ENCODE data around the gene KCNK4. TPM values are rescaled to one million over a fixed set of nuclear protein-coding genes. Genes with fewer than 3 reads are reported as not detected.

The KCNK4 gene
- total RNA-seq, 8 experiments from 2014 or later: 0.25 to 0.78 (median 0.61) TPM; not detected in 3

- peak; percentile 85 to 91 (median 86) for ATAC-seq (replicated peaks in 6 of 8)
- 0 to 18% (median 0%) methylated on average over 3 to 4 of the region's 44 CpGs; no CpG with 5 or more reads in 7 of the 10 experiments for WGBS, 10 experiments
- H3K4me3 ChIP-seq: peak within 1 kb of the TSS; percentile 80 to 96 (median 88)
- peak within 1 kb of the TSS; percentile 71 to 79 for H3K27ac ChIP-seq
- in situ Hi-C loops (cut with MboI; ENCODE audit: low pct_unique_long_range_greater_than_20kb in 2 of 9, low sequenced_read_pairs in 9 of 9, unreplicated experiment in 9 of 9): no loop called here
- peaks cover 10 to 12% of the 10 kb centered on the region in 2 donors for H3K4me1 ChIP-seq (replicated peaks in 1 of 2)
Observed at GRCh38 chr11:64284048-64284961, 6.8 kb upstream of the KCNK4 start, which contains the start of gene BAD. TSS of gene BAD (minus strand) at chr11:64284665. CDS start at chr11:64284368, 297 bp downstream.

GRCh38 chr11:64284962-64285884 lies 5.9 kb upstream of the KCNK4 start, which contains the start of gene GPR137:
TSS of gene GPR137 (plus strand) at chr11:64285848. CDS start at chr11:64286525, 677 bp downstream.
- peak within 1 kb of the TSS; percentile 71 to 79 for H3K27ac ChIP-seq
- ATAC-seq (replicated peaks in 6 of 8): peak; percentile 42 to 67 (median 55)
- in situ Hi-C loops (cut with MboI; ENCODE audit: low pct_unique_long_range_greater_than_20kb in 2 of 9, low sequenced_read_pairs in 9 of 9, unreplicated experiment in 9 of 9): no loop called here

DNA sequence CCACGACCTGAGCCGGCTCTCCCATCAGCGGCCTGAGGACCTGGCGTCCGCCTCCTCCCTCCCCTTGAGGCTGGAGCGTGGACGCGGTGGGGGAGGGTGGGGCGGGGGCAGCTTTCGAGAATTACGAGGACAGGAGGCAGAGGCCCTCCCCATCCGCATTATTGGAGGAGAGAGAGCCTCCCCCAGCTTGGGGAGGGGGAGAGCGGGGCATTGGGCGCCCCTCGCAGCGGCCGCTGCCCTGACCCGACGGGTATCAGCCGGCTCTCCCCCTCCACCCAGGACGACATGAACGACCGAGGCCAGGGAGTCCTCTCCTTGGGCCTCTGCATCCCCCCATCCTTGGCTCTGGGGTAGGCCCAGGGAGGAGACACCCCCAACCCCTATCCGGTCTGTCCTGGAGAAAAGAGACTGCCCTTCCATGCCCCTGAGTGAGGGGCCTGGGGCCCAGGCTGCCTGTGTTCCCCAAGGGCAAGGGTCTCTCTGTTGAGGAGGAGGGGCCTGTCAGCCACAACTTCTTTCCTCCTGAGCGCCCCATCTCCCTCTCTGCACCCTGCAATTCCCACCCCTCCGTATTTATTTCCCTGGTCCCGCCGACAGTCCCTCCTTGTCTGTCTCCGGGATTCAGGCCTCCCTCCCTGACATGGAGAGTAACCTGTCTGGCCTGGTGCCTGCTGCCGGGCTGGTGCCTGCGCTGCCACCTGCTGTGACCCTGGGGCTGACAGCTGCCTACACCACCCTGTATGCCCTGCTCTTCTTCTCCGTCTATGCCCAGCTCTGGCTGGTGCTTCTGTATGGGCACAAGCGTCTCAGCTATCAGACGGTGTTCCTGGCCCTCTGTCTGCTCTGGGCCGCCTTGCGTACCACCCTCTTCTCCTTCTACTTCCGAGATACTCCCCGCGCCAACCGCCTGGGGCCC lies 5.0 kb upstream of the KCNK4 start:
- ATAC-seq (replicated peaks in 6 of 8): peak in 3 of 8 experiments; percentile 0 to 9 (median 2)
- in situ Hi-C loops (cut with MboI; ENCODE audit: low pct_unique_long_range_greater_than_20kb in 2 of 9, low sequenced_read_pairs in 9 of 9, unreplicated experiment in 9 of 9): no loop called here
- Histone ChIP-seq H3K27ac (peak overlapping the region; percentile 47 to 79), H3K4me1 (replicated peaks in 1 of 2) (peaks cover 11 to 14% of the 10 kb centered on the region in 2 donors), H3K4me3 (peak overlapping the region; percentile 80 to 96 (median 88))
- WGBS, 10 experiments: 0 to 87% (median 50%) methylated on average over 1 to 7 of the region's 40 CpGs; no CpG with 5 or more reads in 5 of the 10 experiments

More at GRCh38 chr11:64284962-64285884, 5.9 kb upstream of the KCNK4 start, which contains the start of gene GPR137:
- WGBS, 10 experiments: 0 to 3% (median 0%) methylated on average over 3 to 10 of the region's 102 CpGs; no CpG with 5 or more reads in 6 of the 10 experiments
- Histone ChIP-seq H3K4me1 (replicated peaks in 1 of 2) (peaks cover 10 to 12% of the 10 kb centered on the region in 2 donors), H3K4me3 (peak within 1 kb of the TSS; percentile 80 to 96 (median 88))

GRCh38 chr11:64286801-64287159 lies 4.3 kb upstream of the KCNK4 start:
- no peak for ATAC-seq (replicated peaks in 6 of 8)
- WGBS, 10 experiments: 57 to 100% (median 60%) methylated on average over 1 to 5 of the region's 9 CpGs; no CpG with 5 or more reads in 7 of the 10 experiments
- in situ Hi-C loops (cut with MboI; ENCODE audit: low pct_unique_long_range_greater_than_20kb in 2 of 9, low sequenced_read_pairs in 9 of 9, unreplicated experiment in 9 of 9): no loop called here
- Histone ChIP-seq H3K4me1 (replicated peaks in 1 of 2) (peaks cover 13 to 17% of the 10 kb centered on the region in 2 donors), H3K27ac (no peak overlapping the region), H3K4me3 (no peak overlapping the region)

DNA sequence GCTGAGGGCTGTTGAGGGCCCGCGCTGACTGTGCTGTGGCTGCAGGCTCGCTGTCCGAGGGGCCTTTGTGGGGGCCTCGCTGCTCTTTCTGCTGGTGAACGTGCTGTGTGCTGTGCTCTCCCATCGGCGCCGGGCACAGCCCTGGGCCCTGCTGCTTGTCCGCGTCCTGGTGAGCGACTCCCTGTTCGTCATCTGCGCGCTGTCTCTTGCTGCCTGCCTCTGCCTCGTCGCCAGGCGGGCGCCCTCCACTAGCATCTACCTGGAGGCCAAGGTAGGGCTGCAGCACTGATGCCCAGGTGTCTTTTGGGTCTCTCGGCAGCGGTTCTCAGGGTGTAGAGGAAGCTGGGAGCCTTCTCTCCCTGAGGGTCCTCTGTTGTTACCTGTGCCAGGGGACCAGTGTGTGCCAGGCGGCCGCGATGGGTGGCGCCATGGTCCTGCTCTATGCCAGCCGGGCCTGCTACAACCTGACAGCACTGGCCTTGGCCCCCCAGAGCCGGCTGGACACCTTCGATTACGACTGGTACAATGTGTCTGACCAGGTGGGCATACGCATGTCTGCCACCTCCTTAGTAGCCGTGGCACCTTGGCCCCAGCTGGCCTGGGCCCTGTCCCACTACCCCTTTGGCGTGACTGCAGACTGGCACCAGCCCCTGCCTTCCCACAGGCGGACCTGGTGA lies 3.3 kb upstream of the KCNK4 start:
- in situ Hi-C loops (cut with MboI; ENCODE audit: low pct_unique_long_range_greater_than_20kb in 2 of 9, low sequenced_read_pairs in 9 of 9, unreplicated experiment in 9 of 9): no loop called here

DNA sequence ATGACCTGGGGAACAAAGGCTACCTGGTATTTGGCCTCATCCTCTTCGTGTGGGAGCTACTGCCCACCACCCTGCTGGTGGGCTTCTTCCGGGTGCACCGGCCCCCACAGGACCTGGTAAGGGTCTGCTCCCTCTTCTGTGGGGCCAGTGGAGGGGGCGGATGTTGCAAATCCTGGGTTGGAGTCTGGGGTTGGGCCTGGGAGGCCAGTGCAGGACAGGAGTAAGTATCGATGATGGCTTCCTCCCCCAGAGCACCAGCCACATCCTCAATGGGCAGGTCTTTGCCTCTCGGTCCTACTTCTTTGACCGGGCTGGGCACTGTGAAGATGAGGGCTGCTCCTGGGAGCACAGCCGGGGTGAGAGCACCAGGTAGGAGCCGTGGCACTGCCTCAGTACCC lies 2.8 kb upstream of the KCNK4 start:
- Histone ChIP-seq H3K4me3 (no peak overlapping the region), H3K27ac (no peak overlapping the region), H3K4me1 (replicated peaks in 1 of 2) (peaks cover 13 to 17% of the 10 kb centered on the region in 2 donors)
- in situ Hi-C loops (cut with MboI; ENCODE audit: low pct_unique_long_range_greater_than_20kb in 2 of 9, low sequenced_read_pairs in 9 of 9, unreplicated experiment in 9 of 9): no loop called here
- 100% methylated on average over 1 of the region's 9 CpGs; no CpG with 5 or more reads in 9 of the 10 experiments for WGBS, 10 experiments
- no peak for ATAC-seq (replicated peaks in 6 of 8)

More for the DNA sequence above, 3.3 kb upstream of the KCNK4 start:
- Histone ChIP-seq H3K4me1 (replicated peaks in 1 of 2) (peaks cover 13 to 17% of the 10 kb centered on the region in 2 donors), H3K4me3 (no peak overlapping the region), H3K27ac (no peak overlapping the region)
- 80 to 93% (median 90%) methylated on average over 1 to 14 of the region's 33 CpGs; no CpG with 5 or more reads in 6 of the 10 experiments for WGBS, 10 experiments
- ATAC-seq (replicated peaks in 6 of 8): no peak

DNA sequence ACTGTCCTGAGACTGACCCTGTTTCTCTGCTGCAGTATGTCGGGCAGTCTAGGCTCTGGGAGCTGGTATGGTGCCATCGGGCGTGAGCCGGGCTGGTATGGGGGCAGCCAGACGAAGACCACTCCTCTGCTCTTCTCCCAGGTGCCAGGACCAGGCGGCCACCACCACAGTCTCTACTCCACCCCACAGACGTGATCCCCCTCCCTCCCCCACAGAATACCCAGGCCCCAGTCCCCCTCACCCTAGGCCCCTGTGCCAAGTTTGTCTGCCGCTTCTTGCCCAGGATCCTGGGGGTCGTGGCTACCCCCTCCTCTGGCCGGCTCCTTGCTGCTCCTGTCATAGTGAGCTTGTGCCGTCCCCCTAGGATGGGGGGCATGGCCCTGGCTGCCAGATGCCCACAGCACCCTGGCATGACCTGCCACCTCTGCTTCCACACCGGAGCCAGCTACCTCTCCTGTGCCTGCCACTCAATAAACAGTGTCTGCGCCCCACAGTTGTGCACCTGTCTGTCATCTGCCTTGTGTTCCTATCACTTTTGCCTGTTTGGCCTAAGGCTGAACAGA lies 2.0 kb upstream of the KCNK4 start:
- H3K4me3 ChIP-seq: no peak overlapping the region
- peaks cover 9 to 11% of the 10 kb centered on the region in 2 donors for H3K4me1 ChIP-seq (replicated peaks in 1 of 2)
- no peak overlapping the region for H3K27ac ChIP-seq
- in situ Hi-C loops (cut with MboI; ENCODE audit: low pct_unique_long_range_greater_than_20kb in 2 of 9, low sequenced_read_pairs in 9 of 9, unreplicated experiment in 9 of 9): no loop called here
- 36% methylated on average over 2 of the region's 13 CpGs; no CpG with 5 or more reads in 9 of the 10 experiments for WGBS, 10 experiments
- no peak for ATAC-seq (replicated peaks in 6 of 8)

GRCh38 chr11:64290352-64291261 lies 495 bp upstream of the KCNK4 start:
- peaks cover 9 to 11% of the 10 kb centered on the region in 2 donors for H3K4me1 ChIP-seq (replicated peaks in 1 of 2)
- ATAC-seq (replicated peaks in 6 of 8): no peak
- H3K27ac ChIP-seq: no peak overlapping the region
- H3K4me3 ChIP-seq: peak overlapping the region in 4 of 5 donors; percentile 29 to 39 (median 36)
- in situ Hi-C loops (cut with MboI; ENCODE audit: low pct_unique_long_range_greater_than_20kb in 2 of 9, low sequenced_read_pairs in 9 of 9, unreplicated experiment in 9 of 9): no loop called here
- WGBS, 10 experiments: 0 to 100% (median 49%) methylated on average over 1 to 3 of the region's 10 CpGs; no CpG with 5 or more reads in 2 of the 10 experiments

DNA sequence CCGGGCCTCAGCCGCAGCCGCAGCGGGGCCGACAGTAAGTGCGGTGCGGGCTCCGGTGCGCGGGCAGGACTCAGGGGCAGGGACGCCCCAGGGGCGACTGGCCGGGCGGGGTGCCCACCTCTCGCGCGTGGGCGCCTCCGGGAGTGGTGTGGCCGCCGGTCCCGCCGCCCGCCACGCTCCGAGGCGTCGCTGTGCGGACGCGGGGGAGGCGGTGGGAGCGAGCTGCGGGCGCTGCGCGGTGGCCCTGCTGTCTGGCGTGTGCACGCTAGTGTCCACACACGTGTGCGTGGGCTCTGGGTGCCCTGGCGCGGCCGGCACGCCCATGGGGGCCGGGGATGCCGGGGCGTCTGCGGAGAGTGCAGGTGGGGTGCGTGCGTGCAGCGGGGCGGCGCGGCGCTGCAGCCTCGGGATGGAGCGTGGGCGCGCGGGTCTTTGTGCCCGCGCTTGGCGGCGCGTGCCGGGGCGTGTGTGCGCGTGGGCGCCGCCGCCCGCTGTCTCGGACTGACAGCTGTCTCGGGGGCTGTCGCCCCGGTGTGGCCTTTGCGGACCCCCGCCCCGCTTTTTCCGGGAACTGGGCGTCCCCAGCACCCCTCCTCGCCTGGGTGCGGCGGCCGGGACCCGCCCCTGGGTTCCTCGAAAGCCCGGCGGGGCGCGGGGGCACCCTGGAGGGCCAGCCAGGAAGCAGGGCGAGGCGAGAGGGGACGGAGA lies 804 bp downstream of the KCNK4 start:
- H3K27ac ChIP-seq: no peak overlapping the region
- H3K4me3 ChIP-seq: peak overlapping the region; percentile 29 to 39 (median 34)
- 0% methylated on average over 2 of the region's 96 CpGs; no CpG with 5 or more reads in 8 of the 10 experiments for WGBS, 10 experiments
- H3K4me1 ChIP-seq (replicated peaks in 1 of 2): peaks cover 3 to 4% of the 10 kb centered on the region in 2 donors
- in situ Hi-C loops (cut with MboI; ENCODE audit: low pct_unique_long_range_greater_than_20kb in 2 of 9, low sequenced_read_pairs in 9 of 9, unreplicated experiment in 9 of 9): no loop called here
- peak; percentile 38 to 70 (median 57) for ATAC-seq (replicated peaks in 6 of 8)
